Kidney (tissue), 14 donors: ENCODE data around the gene CD83. TPM values are rescaled to one million over a fixed set of nuclear protein-coding genes. Genes with fewer than 3 reads are reported as not detected.

ENCODE experiments used
- DNase-seq, 5 donors: peaks; one replicate each; pipeline ENCODE4 v3.0.0-alpha.2; 2013 to 2020
- FAIRE-seq: peaks from 2 replicates; lab custom pipeline; 2012; peaks lifted over from hg19 to GRCh38; lab: Jason Lieb, UNC
- H3K27ac ChIP-seq, 2 donors: one replicate each; pipeline ENCODE4 v1.7.0; 2013; ENCODE audit warnings: low read depth in 2 of 2, low read length in 2 of 2, inconsistent platforms in 1 of 2
- H3K27me3 ChIP-seq: one replicate; pipeline ENCODE4 v1.7.1; 2013; ENCODE audit warnings: low read length, inconsistent platforms; ENCODE audit not compliant: control insufficient read depth, insufficient read depth
- H3K36me3 ChIP-seq, 3 donors: one replicate each; pipeline versions ENCODE4 v1.7.0 to v1.7.1; 2013; ENCODE audit warnings: low read length in 3 of 3, control low read depth in 1 of 3, inconsistent platforms in 1 of 3; ENCODE audit not compliant: insufficient read depth in 3 of 3, control insufficient read depth in 2 of 3
- H3K4me1 ChIP-seq, 3 donors: one replicate each; pipeline versions ENCODE4 v1.7.0 to v1.7.1; 2013; ENCODE audit warnings: low read length in 3 of 3, inconsistent platforms in 1 of 3, low read depth in 1 of 3; ENCODE audit not compliant: control insufficient read depth in 2 of 3, insufficient read depth in 2 of 3
- H3K4me3 ChIP-seq, 3 donors: one replicate each; pipeline versions ENCODE4 v1.7.0 to v1.8.1; 2013; ENCODE audit warnings: low read length in 3 of 3, control low read depth in 1 of 3, inconsistent platforms in 1 of 3
- H3K9ac ChIP-seq, 3 donors: one replicate each; pipeline versions ENCODE4 v1.7.0 to v1.7.1; 2013; ENCODE audit warnings: low read length in 3 of 3, control low read depth in 1 of 3, inconsistent platforms in 1 of 3
- H3K9me3 ChIP-seq, 3 donors: one replicate each; pipeline versions ENCODE4 v1.7.0 to v1.7.1; 2013; ENCODE audit warnings: low read length in 3 of 3, control low read depth in 1 of 3, inconsistent platforms in 1 of 3; ENCODE audit not compliant: control insufficient read depth in 2 of 3, insufficient read depth in 1 of 3
- intact Hi-C: fragments of 100-400 bp; cut with DNase I; formaldehyde crosslinking; loops from one replicate; pipeline ENCODE4 v1.11.1; 2022
- polyA plus RNA-seq: library from polyadenylated mRNA; stranded (reverse); fragments of 350-450 nt; fragmentation: Illumina TruSeq; extraction: RNeasy Lipid Tissue Mini Kit (QIAGEN cat#74804); gene quantifications from one replicate; pipeline ENCODE4 v1.2.3, GENCODE V29; 2014; ENCODE audit warnings: low read depth, low replicate concordance; ENCODE audit not compliant: insufficient read depth
- total RNA-seq: library from RNA; stranded (reverse); fragmentation: NEBNext Ultra II Directional; extraction: Animal tissue kit (Norgen Biotek cat#: 25700); gene quantifications from one replicate; pipeline ENCODE4 v1.2.1, GENCODE V29; 2021
- TF ChIP-seq, protein P1 (sequence below): IDR thresholded peaks from 3 replicates; pipeline ENCODE4 v1.5.1; 2012; ENCODE audit warnings: mild to moderate bottlenecking, moderate library complexity, borderline replicate concordance; ENCODE audit not compliant: insufficient read depth; ENCODE audit errors: extremely low read depth
- donor health status: control.
- donor health status: control.
- donor health status: control.
- donor health status: control.
- donor health status: control.
- donor health status: DM: yes; HTN: yes; CAD: no.
- donor health status: Normal renal cell carcinoma (clear cell type).

Gene CD83
- total and polyA plus RNA-seq, 2 donors from 2014 or later, result 4.0 to 15.4 TPM

DNA sequence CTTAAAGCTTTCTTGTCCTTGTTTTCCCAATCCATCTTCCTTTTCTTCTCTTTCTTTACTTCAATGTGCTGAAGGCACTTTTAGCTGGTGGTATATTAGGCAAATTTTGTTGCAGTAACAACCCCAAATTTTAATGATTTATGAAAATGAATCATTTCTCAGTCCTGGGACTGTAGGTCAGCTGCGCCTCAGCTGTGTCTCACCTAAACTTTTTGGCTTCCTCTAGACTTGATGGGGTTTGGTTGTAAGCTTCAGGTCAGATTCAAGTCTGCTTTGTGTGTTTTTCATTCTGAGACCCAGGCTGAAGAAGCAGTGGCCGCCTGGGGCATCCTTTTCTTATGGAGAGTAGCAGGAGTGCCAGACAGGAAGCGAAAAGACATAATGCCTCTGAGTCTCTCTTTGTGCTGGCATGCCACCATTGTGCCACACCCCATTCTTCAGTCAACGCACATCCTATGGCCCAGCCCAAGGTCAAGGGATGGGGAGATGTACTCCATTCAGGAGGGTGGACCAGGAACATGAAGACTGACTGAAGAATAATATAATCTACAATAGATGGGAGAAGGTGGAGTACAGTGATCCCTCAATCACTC, 28.9 kb upstream of the CD83 start:
- Histone ChIP-seq H3K4me3 (no peak overlapping the region), H3K27me3 (no peaks in the 10 kb centered on the region), H3K36me3 (no peaks in the 10 kb centered on the region), H3K9ac (no peak overlapping the region), H3K9me3 (peaks cover 0 to 5% (median 0%) of the 10 kb centered on the region in 3 donors), H3K4me1 (no peaks in the 10 kb centered on the region), H3K27ac (no peak overlapping the region)
- DNase-seq (no peak), FAIRE-seq (no peak)
- intact Hi-C loops, result no loop called here
- TF ChIP-seq, protein P1, sequence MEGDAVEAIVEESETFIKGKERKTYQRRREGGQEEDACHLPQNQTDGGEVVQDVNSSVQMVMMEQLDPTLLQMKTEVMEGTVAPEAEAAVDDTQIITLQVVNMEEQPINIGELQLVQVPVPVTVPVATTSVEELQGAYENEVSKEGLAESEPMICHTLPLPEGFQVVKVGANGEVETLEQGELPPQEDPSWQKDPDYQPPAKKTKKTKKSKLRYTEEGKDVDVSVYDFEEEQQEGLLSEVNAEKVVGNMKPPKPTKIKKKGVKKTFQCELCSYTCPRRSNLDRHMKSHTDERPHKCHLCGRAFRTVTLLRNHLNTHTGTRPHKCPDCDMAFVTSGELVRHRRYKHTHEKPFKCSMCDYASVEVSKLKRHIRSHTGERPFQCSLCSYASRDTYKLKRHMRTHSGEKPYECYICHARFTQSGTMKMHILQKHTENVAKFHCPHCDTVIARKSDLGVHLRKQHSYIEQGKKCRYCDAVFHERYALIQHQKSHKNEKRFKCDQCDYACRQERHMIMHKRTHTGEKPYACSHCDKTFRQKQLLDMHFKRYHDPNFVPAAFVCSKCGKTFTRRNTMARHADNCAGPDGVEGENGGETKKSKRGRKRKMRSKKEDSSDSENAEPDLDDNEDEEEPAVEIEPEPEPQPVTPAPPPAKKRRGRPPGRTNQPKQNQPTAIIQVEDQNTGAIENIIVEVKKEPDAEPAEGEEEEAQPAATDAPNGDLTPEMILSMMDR, result no peak

DNA sequence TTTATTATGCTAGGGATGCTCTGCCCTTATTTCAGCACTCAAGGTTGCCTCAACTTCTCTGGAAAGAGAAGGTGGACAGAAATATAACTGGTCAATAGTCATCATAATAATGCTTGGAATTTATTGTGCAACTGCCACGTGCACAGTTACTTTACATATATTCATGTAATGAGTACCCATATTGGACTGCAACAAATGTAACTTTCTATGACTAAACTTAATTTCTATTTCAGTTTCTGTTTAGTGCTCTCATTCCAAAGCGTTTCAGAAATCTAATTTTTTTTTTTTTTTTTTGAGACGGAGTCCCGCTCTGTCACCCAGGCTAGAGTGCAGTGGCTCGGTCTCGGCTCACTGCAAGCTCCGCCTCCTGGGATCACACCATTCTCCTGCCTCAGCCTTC, 28.3 kb upstream of the CD83 start:
- TF ChIP-seq, protein P1, result no peak
- intact Hi-C loops, result no loop called here
- DNase-seq (no peak), FAIRE-seq (no peak)
- peaks cover 0 to 5% (median 0%) of the 10 kb centered on the region in 3 donors for H3K9me3 ChIP-seq
- no peak overlapping the region for H3K9ac ChIP-seq
- no peak overlapping the region for H3K27ac ChIP-seq
- H3K4me1 ChIP-seq, result no peaks in the 10 kb centered on the region
- no peak overlapping the region for H3K4me3 ChIP-seq
- no peaks in the 10 kb centered on the region for H3K36me3 ChIP-seq
- no peaks in the 10 kb centered on the region for H3K27me3 ChIP-seq

DNA sequence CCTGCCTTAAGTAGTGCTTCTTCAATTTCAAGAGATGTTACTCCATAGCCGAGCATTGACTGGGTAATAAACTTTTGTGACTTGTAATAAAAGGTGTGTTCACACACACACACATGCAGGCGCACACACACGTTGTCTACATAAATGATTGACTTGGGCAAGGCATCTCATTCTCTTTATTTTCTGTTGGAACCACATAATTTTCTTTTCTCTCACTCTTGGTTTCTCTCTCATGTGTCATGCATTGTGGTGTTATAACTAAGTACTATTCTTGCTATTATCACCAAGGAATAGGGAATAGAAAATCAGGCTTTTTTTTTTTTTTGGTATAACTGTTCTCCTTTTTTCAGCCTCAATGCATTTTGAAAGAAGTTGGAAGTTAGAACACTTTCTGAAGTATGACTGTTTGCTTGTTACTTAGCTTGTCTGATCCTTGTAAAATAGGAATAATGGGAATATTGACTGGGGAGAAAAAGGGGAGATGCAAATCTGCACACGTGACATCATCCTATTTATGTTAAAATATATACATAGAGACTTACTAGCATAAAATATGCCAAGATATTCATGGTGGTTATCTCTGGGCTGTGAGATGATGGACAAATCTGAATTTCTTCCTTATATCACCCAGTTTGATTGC, 26.1 kb upstream of the CD83 start:
- no peak overlapping the region for H3K9ac ChIP-seq
- H3K36me3 ChIP-seq, result no peaks in the 10 kb centered on the region
- H3K4me1 ChIP-seq, result no peaks in the 10 kb centered on the region
- H3K27me3 ChIP-seq, result no peaks in the 10 kb centered on the region
- no peak for DNase-seq
- intact Hi-C loops, result no loop called here
- peaks cover 0 to 5% (median 0%) of the 10 kb centered on the region in 3 donors for H3K9me3 ChIP-seq
- FAIRE-seq, result no peak
- TF ChIP-seq, protein P1, result no peak
- no peak overlapping the region for H3K4me3 ChIP-seq
- no peak overlapping the region for H3K27ac ChIP-seq

DNA sequence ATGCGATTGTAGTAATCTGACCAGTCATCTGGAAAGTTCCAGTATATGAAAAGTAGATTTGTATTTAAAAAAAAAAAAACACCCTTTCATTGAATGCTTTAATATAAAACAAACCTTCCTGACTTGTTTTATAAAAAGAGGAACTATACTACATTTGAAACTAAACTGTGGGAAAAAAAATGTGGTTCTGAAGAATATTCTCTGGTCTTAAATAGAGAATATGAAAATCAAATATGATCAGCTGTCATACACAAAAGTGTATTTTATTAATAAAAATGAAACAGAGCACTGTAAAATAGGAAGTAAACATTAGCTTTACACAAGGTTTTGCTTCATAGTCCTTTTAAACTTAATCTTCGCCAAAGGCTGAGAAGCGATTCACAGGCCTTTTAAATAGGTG, 25.3 kb upstream of the CD83 start:
- FAIRE-seq, result no peak
- H3K4me1 ChIP-seq, result no peaks in the 10 kb centered on the region
- no peak overlapping the region for H3K27ac ChIP-seq
- no peak overlapping the region for H3K4me3 ChIP-seq
- no peaks in the 10 kb centered on the region for H3K27me3 ChIP-seq
- H3K36me3 ChIP-seq, result no peaks in the 10 kb centered on the region
- H3K9me3 ChIP-seq, result peaks cover 0 to 5% (median 0%) of the 10 kb centered on the region in 3 donors
- TF ChIP-seq, protein P1, result no peak
- no peak overlapping the region for H3K9ac ChIP-seq
- DNase-seq, result no peak
- intact Hi-C loops, result no loop called here
